Stimulated activated naive B cell treated with anti-CD40 and anti-IgM and Interleukin-4, amounts not matched to agents 10 μg/mL and 1 μg/mL and 100 μg/mL, for 72 hours (primary cell): ENCODE data around the gene ADGRV1.
"Not testable (repeated sequence)": the region's sequence is repeated elsewhere in the genome, so short reads cannot be mapped to it uniquely, and the experiment has no call there.

Experiments used
- ATAC-seq, 2 donors: fragments of 150-1000 bp; cut with Tn5 transposase; replicated peaks; 2 replicates each; pipeline ENCODE4 v1.10.0; 2021; ENCODE audit warnings: moderate library complexity in 1 of 2
- DNase-seq: peaks from one replicate; pipeline ENCODE4 v3.0.0; 2021
- H3K27ac Mint-ChIP-seq: one replicate; pipeline ENCODE4 v1.8.0; 2022; ENCODE audit warnings: mild to moderate bottlenecking, mixed read lengths
- H3K27me3 Mint-ChIP-seq, 2 donors: one replicate each; pipeline ENCODE4 v1.8.0; 2022; ENCODE audit warnings: mixed read lengths in 2 of 2
- H3K36me3 Mint-ChIP-seq, 2 donors: one replicate each; pipeline ENCODE4 v1.8.0; 2022; ENCODE audit warnings: mixed read lengths in 2 of 2, mild to moderate bottlenecking in 1 of 2
- H3K4me1 Mint-ChIP-seq, 2 donors: one replicate each; pipeline ENCODE4 v1.8.0; 2022; ENCODE audit warnings: mixed read lengths in 2 of 2, mild to moderate bottlenecking in 1 of 2
- H3K4me3 Mint-ChIP-seq, 2 donors: one replicate each; pipeline ENCODE4 v1.8.0; 2022; ENCODE audit warnings: mild to moderate bottlenecking in 2 of 2, mixed read lengths in 2 of 2, moderate library complexity in 1 of 2
- H3K9me3 Mint-ChIP-seq, 2 donors: one replicate each; pipeline ENCODE4 v1.8.0; 2022; ENCODE audit warnings: mixed read lengths in 2 of 2, mild to moderate bottlenecking in 1 of 2

Gene ADGRV1

DNA sequence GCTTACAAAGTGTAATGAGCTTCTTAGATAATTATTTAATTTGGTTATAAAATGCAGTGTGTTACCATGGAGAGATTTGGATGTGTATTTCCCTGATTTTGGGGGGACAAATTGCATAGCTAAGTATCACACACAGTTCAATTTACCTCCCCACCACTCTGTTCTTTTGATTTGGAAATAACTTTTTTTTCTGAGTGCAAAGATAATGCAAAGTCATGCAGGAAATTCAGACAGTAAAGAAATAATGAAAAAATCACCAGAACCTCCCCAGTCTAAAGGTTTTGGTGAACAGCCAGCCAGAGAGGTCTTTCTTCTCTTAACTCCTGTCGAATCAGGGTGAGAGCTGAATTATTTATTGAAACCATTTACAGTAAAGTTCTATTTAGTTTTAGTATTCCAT is 3.2 kb downstream of the ADGRV1 start:
- ATAC-seq = no peak
- Mint-ChIP-seq H3K4me1 (peaks cover 10 to 14% of the 10 kb centered on the region in 2 donors), H3K27me3 (peaks cover 31 to 56% of the 10 kb centered on the region in 2 donors), H3K27ac (no peak overlapping the region), H3K36me3 (peaks cover 0 to 4% of the 10 kb centered on the region in 2 donors), H3K9me3 (peaks cover 0 to 4% of the 10 kb centered on the region in 2 donors), H3K4me3 (no peak overlapping the region)
- DNase-seq = no peak

DNA sequence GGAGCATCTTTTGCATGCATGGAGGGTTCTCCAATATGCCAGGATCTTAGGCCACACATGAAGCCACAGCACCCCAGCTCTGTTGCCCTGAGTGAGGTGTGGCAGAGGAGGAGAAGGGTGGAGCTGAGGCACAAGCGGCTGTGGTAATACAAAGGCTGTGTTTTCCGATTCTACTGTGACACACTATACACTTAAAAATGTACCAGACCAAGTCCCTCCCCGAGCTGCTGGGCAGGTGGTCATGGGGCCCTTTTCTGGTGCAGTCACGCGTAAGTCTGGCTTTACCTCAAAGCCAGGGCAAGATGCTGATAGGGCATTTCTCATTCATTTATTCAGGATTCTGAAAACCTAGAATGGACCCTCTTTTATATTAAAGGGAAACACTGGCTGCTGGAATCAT is 3.7 kb downstream of the ADGRV1 start:
- Mint-ChIP-seq H3K27ac (no peak overlapping the region), H3K36me3 (peaks cover 0 to 4% of the 10 kb centered on the region in 2 donors)

DNA sequence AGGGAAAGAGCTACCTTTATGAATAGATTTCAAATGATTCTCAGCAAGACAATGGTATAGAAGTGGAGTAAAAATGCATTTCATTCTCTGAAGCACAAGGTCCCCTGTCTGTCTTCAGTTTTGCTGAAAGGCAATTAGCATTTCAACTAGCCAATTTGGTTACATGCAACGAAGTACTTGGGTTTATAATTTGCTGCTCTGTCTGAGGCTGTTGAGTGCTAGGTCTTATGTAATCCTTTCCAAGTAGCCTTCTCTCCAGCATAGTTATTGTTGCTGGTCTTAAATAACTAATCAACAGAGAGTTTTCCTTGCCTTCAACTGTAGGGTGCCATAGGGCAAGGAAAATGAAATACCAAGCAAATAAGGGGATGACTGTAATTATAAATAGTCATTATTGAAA is 4.5 kb downstream of the ADGRV1 start:
- Mint-ChIP-seq H3K27me3 (peaks cover 31 to 57% of the 10 kb centered on the region in 2 donors), H3K9me3 (peaks cover 0 to 4% of the 10 kb centered on the region in 2 donors), H3K27ac (no peak overlapping the region), H3K36me3 (peaks cover 0 to 4% of the 10 kb centered on the region in 2 donors), H3K4me1 (peaks cover 9 to 12% of the 10 kb centered on the region in 2 donors), H3K4me3 (no peak overlapping the region)
- no peak for DNase-seq
- ATAC-seq = no peak

More for the DNA sequence above, 3.7 kb downstream of the ADGRV1 start:
- H3K4me3 Mint-ChIP-seq = no peak overlapping the region
- DNase-seq (no peak), ATAC-seq (no peak)
- H3K4me1 Mint-ChIP-seq = peaks cover 10 to 14% of the 10 kb centered on the region in 2 donors
- peaks cover 33 to 57% of the 10 kb centered on the region in 2 donors for H3K27me3 Mint-ChIP-seq
- peaks cover 0 to 4% of the 10 kb centered on the region in 2 donors for H3K9me3 Mint-ChIP-seq

DNA sequence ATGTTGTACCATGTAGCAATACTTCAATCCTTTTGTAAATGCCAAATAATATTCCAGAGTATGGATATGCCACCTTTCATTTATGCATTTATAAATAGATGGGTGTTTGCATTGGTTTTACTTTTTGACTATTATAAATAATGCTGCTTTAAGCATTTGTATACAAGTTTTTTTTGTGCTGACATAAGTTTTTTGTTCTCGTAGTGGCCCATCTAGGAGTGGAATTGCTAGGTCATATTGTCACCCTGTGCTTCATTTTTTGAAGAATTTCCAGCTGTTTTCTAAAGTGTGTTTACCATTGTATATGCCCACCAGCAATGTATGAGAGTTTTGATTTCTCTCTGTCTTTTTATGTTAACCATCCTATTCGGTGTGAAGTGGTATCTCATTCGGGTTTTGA is 6.9 kb downstream of the ADGRV1 start:
- Mint-ChIP-seq H3K27ac (no peak overlapping the region), H3K4me1 (no peaks in the 10 kb centered on the region), H3K36me3 (peaks cover 0 to 4% of the 10 kb centered on the region in 2 donors), H3K9me3 (peaks cover 3 to 11% of the 10 kb centered on the region in 2 donors), H3K27me3 (peaks cover 35 to 53% of the 10 kb centered on the region in 2 donors), H3K4me3 (no peak overlapping the region)
- DNase-seq (no peak), ATAC-seq (no peak)

DNA sequence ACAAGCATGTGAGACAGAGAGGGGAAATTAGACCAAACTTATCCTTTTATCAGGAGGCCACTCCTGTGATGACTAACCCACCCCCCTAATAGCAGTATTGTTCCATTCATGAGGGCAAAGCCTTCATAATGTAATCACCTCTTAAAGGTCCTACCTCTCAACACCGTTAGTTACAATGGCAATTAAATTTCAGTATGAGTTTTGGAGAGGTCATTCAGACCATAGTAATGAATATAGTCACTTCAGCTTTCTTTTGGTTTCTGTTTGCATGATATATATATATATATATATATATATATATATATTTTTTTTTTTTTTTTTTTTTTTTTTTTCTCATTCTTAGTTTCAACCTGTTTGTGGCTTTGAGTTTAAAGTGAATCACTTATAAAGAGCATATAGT is 10.5 kb downstream of the ADGRV1 start:
- Mint-ChIP-seq H3K9me3 (peaks cover 7 to 15% of the 10 kb centered on the region in 2 donors), H3K36me3 (peaks cover 0 to 7% of the 10 kb centered on the region in 2 donors), H3K27me3 (peaks cover 50 to 57% of the 10 kb centered on the region in 2 donors), H3K4me1 (no peaks in the 10 kb centered on the region), H3K4me3 (no peak overlapping the region), H3K27ac (no peak overlapping the region)
- DNase-seq = no peak
- no peak for ATAC-seq

DNA sequence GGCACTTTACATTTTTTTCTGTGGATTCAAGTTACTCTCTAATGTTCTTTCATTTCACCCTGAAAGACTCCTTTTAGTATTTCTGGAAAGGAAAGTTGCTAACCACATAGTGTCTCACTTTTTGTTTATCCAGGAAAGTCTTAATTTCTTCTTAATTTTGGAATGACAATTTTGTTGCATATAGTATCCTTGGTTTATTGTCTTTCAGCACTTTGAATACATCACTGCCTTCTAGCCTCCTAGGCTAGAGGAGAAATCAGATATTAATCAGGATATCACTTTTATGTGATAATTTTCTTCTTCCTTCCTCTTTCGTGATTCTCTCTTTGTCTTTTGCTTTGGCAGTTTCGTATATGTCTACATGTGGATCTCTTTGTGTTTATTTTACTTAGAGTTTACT is 11.4 kb downstream of the ADGRV1 start:
- H3K27ac Mint-ChIP-seq = no peak overlapping the region
- H3K36me3 Mint-ChIP-seq = peaks cover 0 to 7% of the 10 kb centered on the region in 2 donors
- H3K9me3 Mint-ChIP-seq = peaks cover 7 to 15% of the 10 kb centered on the region in 2 donors
- no peaks in the 10 kb centered on the region for H3K4me1 Mint-ChIP-seq
- H3K4me3 Mint-ChIP-seq = no peak overlapping the region
- no peak for ATAC-seq
- no peak for DNase-seq
- H3K27me3 Mint-ChIP-seq = peaks cover 50 to 51% of the 10 kb centered on the region in 2 donors

DNA sequence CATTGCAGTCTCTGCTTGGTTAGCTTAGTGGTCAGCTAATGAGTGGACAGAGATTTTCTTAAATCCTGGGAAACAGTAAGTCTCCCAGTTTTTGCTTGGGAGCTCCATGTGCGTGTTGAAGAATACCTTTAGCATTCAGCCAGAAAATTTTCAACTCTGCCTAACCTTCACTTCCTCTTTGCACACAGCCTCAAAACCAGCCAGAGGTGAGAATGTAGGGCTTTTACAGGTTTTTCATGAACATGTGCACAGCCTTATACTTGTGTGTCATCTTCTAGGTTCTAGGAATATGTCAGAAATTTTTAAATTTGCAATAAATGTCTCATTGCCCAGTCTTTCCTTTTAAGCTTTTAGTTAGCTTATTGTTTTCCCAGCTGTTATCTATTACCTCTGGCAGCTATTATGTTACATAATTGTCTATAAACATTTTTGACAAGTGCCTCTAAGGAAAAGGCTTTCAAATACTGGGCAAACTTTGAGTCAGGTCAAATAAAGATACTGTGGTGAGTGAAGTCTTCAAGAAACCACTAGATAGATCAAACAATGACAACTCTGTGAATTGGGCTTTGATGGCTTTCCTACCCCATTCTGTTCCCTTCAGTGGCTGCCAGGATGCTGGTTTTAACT is 12.7 kb downstream of the ADGRV1 start:
- Mint-ChIP-seq H3K4me1 (no peaks in the 10 kb centered on the region), H3K9me3 (peaks cover 7 to 11% of the 10 kb centered on the region in 2 donors), H3K27ac (no peak overlapping the region), H3K4me3 (no peak overlapping the region), H3K36me3 (peaks cover 0 to 3% of the 10 kb centered on the region in 2 donors), H3K27me3 (peaks cover 43 to 48% of the 10 kb centered on the region in 2 donors)
- ATAC-seq (no peak), DNase-seq (no peak)

DNA sequence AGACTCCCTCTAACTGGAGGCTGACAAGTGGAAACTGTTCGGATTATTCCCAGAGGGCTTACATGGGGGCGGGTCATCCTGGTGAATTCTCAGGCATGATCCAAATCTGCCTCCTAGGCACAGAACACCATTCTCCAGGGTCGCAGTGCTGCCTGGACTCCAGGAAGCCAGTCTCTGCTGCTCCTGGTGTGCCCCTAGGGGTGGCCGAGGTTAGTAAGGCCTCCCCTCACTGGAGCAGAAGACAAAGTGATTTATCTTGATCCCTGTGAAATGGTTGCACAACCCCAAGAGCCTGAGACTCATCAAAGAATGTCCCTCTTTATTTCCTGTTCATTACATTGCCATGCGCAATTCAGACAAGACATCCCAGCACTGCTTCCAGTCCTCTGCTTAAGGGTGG is 17.1 kb downstream of the ADGRV1 start:
- Mint-ChIP-seq H3K27me3 (peaks cover 40 to 45% of the 10 kb centered on the region in 2 donors), H3K36me3 (peaks cover 3% of the 10 kb centered on the region in 2 donors), H3K4me3 (no peak overlapping the region), H3K9me3 (peaks cover 4 to 22% of the 10 kb centered on the region in 2 donors), H3K4me1 (no peaks in the 10 kb centered on the region), H3K27ac (no peak overlapping the region)
- DNase-seq (no peak), ATAC-seq (no peak)

DNA sequence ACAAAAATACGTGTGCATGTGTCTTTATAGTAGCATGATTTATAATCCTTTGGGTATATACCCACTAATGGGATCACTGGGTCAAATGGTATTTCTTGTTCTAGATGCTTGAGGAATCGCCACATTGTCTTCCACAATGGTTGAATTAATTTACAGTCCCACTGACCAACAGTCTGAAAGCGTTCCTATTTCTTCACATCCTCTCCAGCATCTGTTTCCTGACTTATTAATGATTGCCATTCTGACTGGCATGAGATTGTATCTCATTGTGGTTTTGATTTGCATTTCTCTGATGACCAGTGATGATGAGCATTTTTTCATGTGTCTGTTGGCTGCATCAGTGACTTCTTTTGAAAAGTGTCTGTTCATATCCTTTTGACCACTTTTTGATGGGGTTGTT is 18.0 kb downstream of the ADGRV1 start:
- H3K4me1 Mint-ChIP-seq, ATAC-seq, DNase-seq, H3K27ac Mint-ChIP-seq, H3K4me3 Mint-ChIP-seq, H3K36me3 Mint-ChIP-seq: not testable (repeated sequence)
- peaks cover 39 to 46% of the 10 kb centered on the region in 2 donors for H3K27me3 Mint-ChIP-seq
- H3K9me3 Mint-ChIP-seq = peaks cover 4 to 21% of the 10 kb centered on the region in 2 donors

DNA sequence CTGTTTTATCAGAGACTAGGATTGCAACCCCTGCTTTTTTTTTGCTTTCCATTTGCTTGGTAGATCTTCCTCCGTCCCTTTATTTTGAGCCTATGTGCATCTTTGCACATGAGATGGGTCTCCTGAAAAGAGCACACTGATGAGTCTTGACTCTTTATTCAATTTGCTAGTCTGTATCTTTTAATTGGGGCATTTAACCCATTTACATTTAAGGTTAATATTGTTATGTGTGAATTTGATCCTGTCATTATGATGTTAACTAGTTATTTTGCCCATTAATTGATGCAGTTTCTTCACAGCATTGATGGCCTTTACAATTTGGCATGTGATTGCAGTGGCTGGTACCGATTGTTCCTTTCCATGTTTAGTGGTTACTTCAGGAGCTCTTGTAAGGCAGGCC is 21.3 kb downstream of the ADGRV1 start:
- Mint-ChIP-seq H3K27me3 (peaks cover 30 to 40% of the 10 kb centered on the region in 2 donors), H3K9me3 (peaks cover 4 to 21% of the 10 kb centered on the region in 2 donors)
- not testable (repeated sequence) for H3K36me3 Mint-ChIP-seq, H3K27ac Mint-ChIP-seq, H3K4me3 Mint-ChIP-seq, DNase-seq, H3K4me1 Mint-ChIP-seq, ATAC-seq

DNA sequence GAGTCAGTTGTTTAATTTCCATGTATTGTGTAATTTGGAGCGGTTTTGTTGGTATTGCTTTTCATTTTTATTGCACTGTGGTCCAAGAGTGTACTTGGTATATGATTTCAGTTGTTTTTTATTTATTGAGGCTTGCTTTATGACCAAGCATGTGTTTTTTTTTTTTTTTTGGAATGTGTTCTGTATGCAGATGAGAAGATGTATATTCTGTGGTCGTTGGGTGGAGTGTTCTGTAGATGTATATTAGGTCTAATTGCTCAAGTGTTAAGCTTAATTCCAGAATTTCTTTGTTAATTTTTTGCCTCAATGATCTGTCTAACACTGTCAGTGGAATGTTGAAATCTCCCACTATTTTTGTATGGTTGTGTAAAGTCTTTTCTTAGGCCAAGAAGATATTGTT is 23.4 kb downstream of the ADGRV1 start:
- ATAC-seq = no peak
- H3K27me3 Mint-ChIP-seq = peaks cover 32 to 47% of the 10 kb centered on the region in 2 donors
- H3K4me1 Mint-ChIP-seq = no peaks in the 10 kb centered on the region
- DNase-seq = no peak
- peaks cover 0 to 3% of the 10 kb centered on the region in 2 donors for H3K36me3 Mint-ChIP-seq
- H3K4me3 Mint-ChIP-seq = no peak overlapping the region
- H3K9me3 Mint-ChIP-seq = peaks cover 4 to 19% of the 10 kb centered on the region in 2 donors
- H3K27ac Mint-ChIP-seq = no peak overlapping the region

DNA sequence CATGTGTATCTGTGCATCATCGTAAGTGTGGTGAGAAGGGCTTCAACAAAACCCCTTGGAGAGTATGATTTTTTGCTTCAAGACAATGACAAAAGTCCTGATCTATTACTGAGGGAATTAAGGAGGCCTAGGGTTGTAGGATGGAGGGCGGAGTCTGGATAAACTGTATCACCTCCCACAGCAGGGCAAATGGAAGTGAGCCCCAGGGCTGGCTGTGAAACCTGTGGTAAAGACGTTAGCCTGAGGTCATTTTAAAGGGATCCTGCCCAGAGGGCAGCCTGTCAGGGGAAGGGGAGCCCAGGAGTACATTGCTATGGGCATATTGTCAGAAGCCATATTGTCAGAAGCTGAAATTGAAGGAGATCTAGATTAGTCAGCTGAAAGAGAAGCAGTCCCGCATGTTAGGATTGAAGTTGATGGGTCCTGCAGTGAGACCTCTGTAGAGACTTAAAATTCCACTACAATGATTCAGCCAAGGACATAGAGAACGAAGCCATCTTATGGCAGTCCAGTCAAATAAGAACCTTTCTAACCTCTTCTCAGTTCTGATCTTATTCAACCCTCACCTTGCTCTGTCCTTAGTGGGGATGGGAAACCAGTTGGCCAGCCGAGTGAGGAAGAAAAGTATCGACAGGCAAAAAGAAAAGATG is 26.9 kb downstream of the ADGRV1 start:
- H3K4me1 Mint-ChIP-seq = no peaks in the 10 kb centered on the region
- H3K9me3 Mint-ChIP-seq = peaks cover 4% of the 10 kb centered on the region in 2 donors
- H3K27me3 Mint-ChIP-seq = peaks cover 30 to 42% of the 10 kb centered on the region in 2 donors
- H3K36me3 Mint-ChIP-seq = peaks cover 0 to 2% of the 10 kb centered on the region in 2 donors
- no peak overlapping the region for H3K4me3 Mint-ChIP-seq
- H3K27ac Mint-ChIP-seq = peak overlapping the region; percentile 21
- DNase-seq (no peak), ATAC-seq (no peak)

DNA sequence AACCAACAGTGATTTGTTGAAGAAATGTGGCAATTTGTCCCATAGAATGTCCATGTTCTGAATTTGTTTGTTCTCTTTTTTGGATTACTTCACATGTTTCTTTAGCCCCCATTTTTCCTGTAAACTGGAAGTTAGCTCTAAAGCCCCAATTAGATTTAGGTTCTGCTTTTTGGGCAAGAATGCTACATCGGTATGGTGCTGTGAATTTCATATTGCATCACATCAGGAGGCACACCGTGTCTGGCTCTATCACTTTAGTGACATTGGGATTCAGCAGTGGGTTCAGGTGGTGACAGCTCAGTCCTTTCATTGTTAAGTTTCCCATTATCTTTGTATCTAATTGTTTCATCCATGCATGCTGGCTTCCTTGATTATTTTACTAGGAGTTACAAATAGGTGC is 27.9 kb downstream of the ADGRV1 start:
- H3K4me1 Mint-ChIP-seq = no peaks in the 10 kb centered on the region
- DNase-seq (no peak), ATAC-seq (no peak)
- H3K27me3 Mint-ChIP-seq = peaks cover 23 to 32% of the 10 kb centered on the region in 2 donors
- H3K27ac Mint-ChIP-seq = no peak overlapping the region
- no peaks in the 10 kb centered on the region for H3K9me3 Mint-ChIP-seq
- H3K36me3 Mint-ChIP-seq = no peaks in the 10 kb centered on the region
- H3K4me3 Mint-ChIP-seq = no peak overlapping the region

DNA sequence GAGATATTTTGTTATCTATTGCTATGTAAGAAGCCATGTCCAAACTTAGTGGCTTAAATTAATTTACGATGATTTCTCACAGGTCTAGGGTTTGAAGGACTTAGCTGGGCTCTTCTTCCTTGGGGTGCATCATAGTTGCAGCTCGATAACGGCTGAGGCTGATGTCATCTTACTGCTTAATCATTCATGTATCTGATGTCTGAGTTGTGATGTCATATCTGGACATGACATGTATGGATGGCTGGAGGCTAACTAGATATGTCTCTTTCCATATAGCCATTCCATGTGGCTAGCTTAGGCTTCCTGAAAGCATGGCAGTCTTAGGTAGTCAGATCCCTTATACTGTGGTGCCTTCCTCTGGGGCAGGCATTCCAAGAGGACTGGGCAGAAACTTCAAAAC is 31.6 kb downstream of the ADGRV1 start:
- no peak for ATAC-seq
- no peak overlapping the region for H3K4me3 Mint-ChIP-seq
- no peak for DNase-seq
- H3K9me3 Mint-ChIP-seq = peaks cover 4 to 8% of the 10 kb centered on the region in 2 donors
- H3K36me3 Mint-ChIP-seq = no peaks in the 10 kb centered on the region
- H3K27ac Mint-ChIP-seq = no peak overlapping the region
- H3K4me1 Mint-ChIP-seq = no peaks in the 10 kb centered on the region
- peaks cover 19 to 24% of the 10 kb centered on the region in 2 donors for H3K27me3 Mint-ChIP-seq

DNA sequence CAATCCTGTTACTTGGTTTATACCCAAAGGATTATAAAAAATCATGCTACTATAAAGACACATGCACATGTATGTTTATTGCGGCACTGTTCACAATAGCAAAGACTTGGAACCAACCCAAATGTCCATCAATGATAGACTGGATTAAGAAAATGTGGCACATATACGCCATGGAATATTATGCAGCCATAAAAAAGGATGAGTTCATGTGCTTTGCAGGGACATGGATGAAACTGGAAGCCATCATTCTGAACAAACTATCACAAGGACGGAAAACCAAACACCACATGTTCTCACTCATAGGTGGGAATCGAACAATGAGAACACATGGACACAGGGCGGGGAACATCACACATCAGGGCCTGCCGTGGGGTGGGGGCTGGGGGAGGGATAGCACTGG is 34.5 kb downstream of the ADGRV1 start:
- H3K27ac Mint-ChIP-seq, DNase-seq, H3K9me3 Mint-ChIP-seq, H3K36me3 Mint-ChIP-seq, H3K4me1 Mint-ChIP-seq, ATAC-seq, H3K4me3 Mint-ChIP-seq: not testable (repeated sequence)
- peaks cover 14 to 18% of the 10 kb centered on the region in 2 donors for H3K27me3 Mint-ChIP-seq
